Natural killer cell (primary cell): ENCODE data around the gene CTNNAL1. TPM values are rescaled to one million over a fixed set of nuclear protein-coding genes. Genes with fewer than 3 reads are reported as not detected.

Experiments
- total RNA-seq, 4 donors: library from RNA; stranded (reverse); fragments of 120-200 nt in 1 of 4; gene quantifications; one replicate each; pipeline versions ENCODE4 v1.2.3 to v1.2.4, GENCODE V29; 2013 to 2022

The CTNNAL1 gene
- total RNA-seq, 3 donors from 2014 or later (not counting 1 experiment from before 2014, with no cell fraction given), result 2.6 to 7.6 (median 2.7) TPM

Other genes starting within 250 kb of the CTNNAL1 start
- under 1 TPM in 1 of 3 donors, not detected in 2; 0.20 TPM for gene ACTL7B, start 157.5 kb downstream of the CTNNAL1 start, total RNA-seq
- gene ACTL7A, start 151.2 kb downstream of the CTNNAL1 start, total RNA-seq, result not detected
- 10 to 100 TPM; 21.8 to 33.0 (median 28.2) TPM for gene ELP1, start 79.4 kb downstream of the CTNNAL1 start, total RNA-seq
- 1 to 10 TPM; 5.9 to 8.1 (median 7.4) TPM for gene ABITRAM, start 79.1 kb downstream of the CTNNAL1 start, total RNA-seq
- 10 to 100 TPM; 14.5 to 22.5 (median 21.8) TPM for gene TMEM245, start 106.4 kb upstream of the CTNNAL1 start, total RNA-seq
- not detected for gene FRRS1L, start 153.8 kb upstream of the CTNNAL1 start, total RNA-seq